H9 (cell line): ENCODE results near the gene FSTL4. TPM values are rescaled to one million over a fixed set of nuclear protein-coding genes. Genes with fewer than 3 reads are reported as not detected.

Experiments used
- DNase-seq: peaks from one replicate; pipeline ENCODE4 v3.0.0-alpha.2; 2017
- H2AFZ ChIP-seq: one replicate; pipeline ENCODE4 v1.6.1; 2013; ENCODE audit warnings: mild to moderate bottlenecking, low read length, control low read depth, moderate library complexity
- H2AK5ac ChIP-seq: 2 replicates; pipeline ENCODE4 v1.6.1; 2013; ENCODE audit warnings: low read length, control low read depth, mixed read lengths; ENCODE audit not compliant: insufficient read length
- H2BK120ac ChIP-seq: one replicate; pipeline ENCODE4 v1.6.1; 2013; ENCODE audit warnings: low read depth, mild to moderate bottlenecking, low read length, control low read depth, inconsistent platforms; ENCODE audit not compliant: poor library complexity, severe bottlenecking
- H2BK12ac ChIP-seq: 2 replicates; pipeline ENCODE4 v1.6.1; 2013; ENCODE audit warnings: low read length, control low read depth, mixed read lengths, low read depth; ENCODE audit not compliant: insufficient read length
- H2BK15ac ChIP-seq: 2 replicates; pipeline ENCODE4 v1.6.1; 2013; ENCODE audit warnings: low read depth, low read length, control low read depth
- H2BK20ac ChIP-seq: one replicate; pipeline ENCODE4 v1.6.1; 2013; ENCODE audit warnings: low read depth, mild to moderate bottlenecking, low read length, control low read depth, inconsistent platforms; ENCODE audit not compliant: poor library complexity, severe bottlenecking
- H2BK5ac ChIP-seq: 2 replicates; pipeline ENCODE4 v1.6.1; 2013; ENCODE audit warnings: low read length, control low read depth, mixed read lengths; ENCODE audit not compliant: insufficient read length
- H3K14ac ChIP-seq: 2 replicates; pipeline ENCODE4 v1.6.1; 2013; ENCODE audit warnings: low read length, control low read depth; ENCODE audit not compliant: insufficient read depth
- H3K18ac ChIP-seq: 2 replicates; pipeline ENCODE4 v1.6.1; 2013; ENCODE audit warnings: low read depth, mild to moderate bottlenecking, mixed read lengths, low read length, control low read depth; ENCODE audit not compliant: insufficient read length
- H3K23ac ChIP-seq: 2 replicates; pipeline ENCODE4 v1.6.1; 2013; ENCODE audit warnings: low read length, control low read depth, mixed read lengths, low read depth; ENCODE audit not compliant: insufficient read length
- H3K23me2 ChIP-seq: 2 replicates; pipeline ENCODE4 v1.6.1; 2013; ENCODE audit warnings: low read depth, mild to moderate bottlenecking, mixed read lengths, low read length, control low read depth; ENCODE audit not compliant: insufficient read length, poor library complexity, severe bottlenecking
- H3K27ac ChIP-seq: 2 replicates; pipeline ENCODE4 v1.5.1; 2013; ENCODE audit warnings: low read length, control low read depth, mixed read lengths, low read depth; ENCODE audit not compliant: insufficient read length
- H3K27me3 ChIP-seq: 2 replicates; pipeline ENCODE4 v1.6.1; 2013; ENCODE audit warnings: low read length, control low read depth, inconsistent platforms; ENCODE audit not compliant: insufficient read depth
- H3K4ac ChIP-seq: 2 replicates; pipeline ENCODE4 v1.6.1; 2013; ENCODE audit warnings: low read depth, mild to moderate bottlenecking, control low read depth, inconsistent platforms, low read length, moderate library complexity
- H3K4me1 ChIP-seq: 2 replicates; pipeline ENCODE4 v1.6.1; 2013; ENCODE audit warnings: low read length, control low read depth, inconsistent platforms; ENCODE audit not compliant: insufficient read depth
- H3K4me2 ChIP-seq: 2 replicates; pipeline ENCODE4 v1.6.1; 2013; ENCODE audit warnings: low read length, control low read depth, mixed read lengths; ENCODE audit not compliant: insufficient read length, insufficient read depth
- H3K56ac ChIP-seq: 2 replicates; pipeline ENCODE4 v1.6.1; 2013; ENCODE audit warnings: low read depth, mild to moderate bottlenecking, mixed read lengths, low read length, control low read depth; ENCODE audit not compliant: insufficient read length
- H3K79me1 ChIP-seq: 2 replicates; pipeline ENCODE4 v1.6.1; 2013; ENCODE audit warnings: low read depth, mild to moderate bottlenecking, moderate library complexity, low read length, control low read depth, inconsistent platforms; ENCODE audit not compliant: insufficient read depth, poor library complexity, severe bottlenecking
- H3K79me2 ChIP-seq: 2 replicates; pipeline ENCODE4 v1.6.1; 2013; ENCODE audit warnings: low read length, control low read depth, inconsistent platforms; ENCODE audit not compliant: insufficient read depth
- H3K9ac ChIP-seq: 2 replicates; pipeline ENCODE4 v1.6.1; 2013; ENCODE audit warnings: low read length, control low read depth, mixed read lengths; ENCODE audit not compliant: insufficient read length; ENCODE audit errors: extremely low read depth
- H3K9me3 ChIP-seq: one replicate; pipeline ENCODE4 v1.6.1; 2013; ENCODE audit warnings: low read depth, low read length, inconsistent platforms; ENCODE audit not compliant: control insufficient read depth
- H3T11ph ChIP-seq: one replicate; pipeline ENCODE4 v1.6.1; 2013; ENCODE audit warnings: mild to moderate bottlenecking, low read length, control low read depth, inconsistent platforms
- H4K20me1 ChIP-seq: one replicate; pipeline ENCODE4 v1.6.1; 2013; ENCODE audit not compliant: control insufficient read depth, insufficient read length, insufficient read depth
- H4K5ac ChIP-seq: 2 replicates; pipeline ENCODE4 v1.6.1; 2013; ENCODE audit warnings: low read depth, mild to moderate bottlenecking, mixed read lengths, low read length, control low read depth; ENCODE audit not compliant: insufficient read length
- H4K8ac ChIP-seq: replicated peaks from 2 replicates; pipeline ENCODE4 v1.6.1; 2013; ENCODE audit warnings: low read length, control low read depth, mixed read lengths, low read depth; ENCODE audit not compliant: insufficient read length
- H4K91ac ChIP-seq: 2 replicates; pipeline ENCODE4 v1.6.1; 2013; ENCODE audit warnings: low read depth, mild to moderate bottlenecking, moderate library complexity, mixed read lengths, low read length, control low read depth; ENCODE audit not compliant: insufficient read length
- H3K27ac Mint-ChIP-seq, 3 experiments: 2 replicates in 2 of 3; 3 replicates in 1 of 3; pipeline ENCODE4 v1.8.0; 2020 to 2021; ENCODE audit warnings: mixed read lengths in 3 of 3, mild to moderate bottlenecking in 1 of 3, moderate library complexity in 1 of 3
- H3K27me3 Mint-ChIP-seq: 2 replicates; pipeline ENCODE4 v1.8.0; 2021; ENCODE audit warnings: low read depth, mild to moderate bottlenecking, moderate library complexity, mixed read lengths
- H3K36me3 Mint-ChIP-seq, 3 experiments: 2 replicates in 2 of 3; 3 replicates in 1 of 3; pipeline ENCODE4 v1.8.0; 2020 to 2021; ENCODE audit warnings: low read depth in 3 of 3, mixed read lengths in 3 of 3; ENCODE audit not compliant: insufficient read depth in 1 of 3
- H3K4me1 Mint-ChIP-seq, 2 experiments: 2 replicates each; pipeline ENCODE4 v1.8.0; 2020; ENCODE audit warnings: mixed read lengths in 2 of 2
- H3K4me3 Mint-ChIP-seq, 2 experiments: 2 replicates in 1 of 2; 3 replicates in 1 of 2; pipeline ENCODE4 v1.8.0; 2020 to 2021; ENCODE audit warnings: mild to moderate bottlenecking in 2 of 2, mixed read lengths in 2 of 2, moderate library complexity in 1 of 2
- H3K9me3 Mint-ChIP-seq, 2 experiments: 2 replicates in 1 of 2; 3 replicates in 1 of 2; pipeline ENCODE4 v1.8.0; 2020; ENCODE audit warnings: mild to moderate bottlenecking in 2 of 2, mixed read lengths in 2 of 2, moderate library complexity in 1 of 2
- WGBS: extraction: QIAGEN DNeasy Blood & Tissue Kit; methylation state at CpG from one replicate; pipeline ENCODE4 v1.1.7; 2013; ENCODE audit warnings: missing lambda C conversion rate, low lambda C conversion rate, mixed read lengths; ENCODE audit not compliant: insufficient read length; ENCODE audit errors: extremely low coverage; 5-methylcytosine and 5-hydroxymethylcytosine counted together
- total RNA-seq: library from RNA; stranded (reverse); gene quantifications from 2 replicates; pipeline ENCODE4 v1.2.1, GENCODE V29; 2021
- TF ChIP-seq, protein P1 (sequence below): fragments of 200-600 bp; sonication (generic); conservative IDR thresholded peaks from 3 replicates; pipeline ENCODE4 v1.8.0; 2021; ENCODE audit warnings: antibody characterized with exemption, mild to moderate bottlenecking

The FSTL4 gene
- total RNA-seq, 1 experiment from 2014 or later = 5.7 TPM

GRCh38 chr5:133333326-133334150 lies 278.8 kb downstream of the FSTL4 start:
- no peak overlapping the region for H3K27ac ChIP-seq
- H3K9ac ChIP-seq = no peak overlapping the region
- H4K91ac ChIP-seq = no peak overlapping the region
- no peak overlapping the region for H3K18ac ChIP-seq
- Mint-ChIP-seq H3K27me3 (peaks cover 8% of the 10 kb centered on the region), H3K36me3 (no peaks in the 10 kb centered on the region), H3K4me1 (peaks cover 40 to 46% of the 10 kb centered on the region in 2 experiments), H3K27ac (no peak overlapping the region), H3K9me3 (no peaks in the 10 kb centered on the region), H3K4me3 (no peak overlapping the region)
- H3K79me1 ChIP-seq = no peaks in the 10 kb centered on the region
- H3K23ac ChIP-seq = no peak overlapping the region
- no peak overlapping the region for H3K4ac ChIP-seq
- H2AK5ac ChIP-seq = no peak overlapping the region
- DNase-seq = no peak
- no peak overlapping the region for H2BK15ac ChIP-seq
- H3K9me3 ChIP-seq = no peaks in the 10 kb centered on the region
- H3T11ph ChIP-seq = no peak overlapping the region
- no peak overlapping the region for H3K14ac ChIP-seq
- no peaks in the 10 kb centered on the region for H3K23me2 ChIP-seq
- no peak overlapping the region for H3K4me2 ChIP-seq
- no peak overlapping the region for H2BK20ac ChIP-seq
- no peak overlapping the region for H2AFZ ChIP-seq
- no peaks in the 10 kb centered on the region for H3K79me2 ChIP-seq
- no peak overlapping the region for H2BK5ac ChIP-seq
- no peak overlapping the region for H4K8ac ChIP-seq
- no peaks in the 10 kb centered on the region for H3K27me3 ChIP-seq
- TF ChIP-seq, protein P1, sequence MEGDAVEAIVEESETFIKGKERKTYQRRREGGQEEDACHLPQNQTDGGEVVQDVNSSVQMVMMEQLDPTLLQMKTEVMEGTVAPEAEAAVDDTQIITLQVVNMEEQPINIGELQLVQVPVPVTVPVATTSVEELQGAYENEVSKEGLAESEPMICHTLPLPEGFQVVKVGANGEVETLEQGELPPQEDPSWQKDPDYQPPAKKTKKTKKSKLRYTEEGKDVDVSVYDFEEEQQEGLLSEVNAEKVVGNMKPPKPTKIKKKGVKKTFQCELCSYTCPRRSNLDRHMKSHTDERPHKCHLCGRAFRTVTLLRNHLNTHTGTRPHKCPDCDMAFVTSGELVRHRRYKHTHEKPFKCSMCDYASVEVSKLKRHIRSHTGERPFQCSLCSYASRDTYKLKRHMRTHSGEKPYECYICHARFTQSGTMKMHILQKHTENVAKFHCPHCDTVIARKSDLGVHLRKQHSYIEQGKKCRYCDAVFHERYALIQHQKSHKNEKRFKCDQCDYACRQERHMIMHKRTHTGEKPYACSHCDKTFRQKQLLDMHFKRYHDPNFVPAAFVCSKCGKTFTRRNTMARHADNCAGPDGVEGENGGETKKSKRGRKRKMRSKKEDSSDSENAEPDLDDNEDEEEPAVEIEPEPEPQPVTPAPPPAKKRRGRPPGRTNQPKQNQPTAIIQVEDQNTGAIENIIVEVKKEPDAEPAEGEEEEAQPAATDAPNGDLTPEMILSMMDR = no peak
- H3K4me1 ChIP-seq = peaks cover 11% of the 10 kb centered on the region; the same call in 1 of the 2 replicates
- no peak overlapping the region for H2BK12ac ChIP-seq
- no peak overlapping the region for H2BK120ac ChIP-seq
- no CpG with 5 or more reads among the region's 11 CpGs for WGBS
- H3K56ac ChIP-seq = no peak overlapping the region
- no peaks in the 10 kb centered on the region for H4K20me1 ChIP-seq
- H4K5ac ChIP-seq = no peak overlapping the region
